HG03571 (cell line): Measurements from ENCODE around the gene MLPH.

Experiments used
- ATAC-seq: cut with Tn5 transposase; IDR thresholded peaks from one replicate; pipeline ENCODE4 v1.9.1; 2021; ENCODE audit not compliant: unreplicated experiment

MLPH gene

GRCh38 chr2:237497009-237497837, 10.2 kb downstream of the MLPH start:
- ATAC-seq, result no peak

- ATAC-seq, result no peak
Measured at GRCh38 chr2:237497838-237498186, 10.8 kb downstream of the MLPH start.

DNA sequence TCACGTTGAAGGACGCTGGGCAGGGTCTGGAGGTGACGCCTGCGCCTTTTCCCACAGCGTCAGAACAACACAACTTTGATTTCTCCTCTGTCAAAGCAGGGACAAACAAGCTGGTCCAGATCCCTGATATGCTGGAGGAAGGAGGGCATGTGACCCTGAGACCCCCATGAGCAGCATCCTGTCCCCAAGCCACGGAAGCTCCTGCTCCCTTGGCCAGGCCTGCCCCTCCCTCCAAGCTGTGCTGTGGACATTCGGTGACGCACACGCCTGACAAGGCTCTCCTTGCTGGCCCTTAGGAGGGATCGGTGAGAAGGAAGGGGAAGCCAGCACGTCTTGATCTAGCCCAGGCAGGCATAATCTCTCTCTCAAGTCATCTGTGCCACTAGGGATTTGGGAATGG, 11.3 kb downstream of the MLPH start:
- no peak for ATAC-seq

DNA sequence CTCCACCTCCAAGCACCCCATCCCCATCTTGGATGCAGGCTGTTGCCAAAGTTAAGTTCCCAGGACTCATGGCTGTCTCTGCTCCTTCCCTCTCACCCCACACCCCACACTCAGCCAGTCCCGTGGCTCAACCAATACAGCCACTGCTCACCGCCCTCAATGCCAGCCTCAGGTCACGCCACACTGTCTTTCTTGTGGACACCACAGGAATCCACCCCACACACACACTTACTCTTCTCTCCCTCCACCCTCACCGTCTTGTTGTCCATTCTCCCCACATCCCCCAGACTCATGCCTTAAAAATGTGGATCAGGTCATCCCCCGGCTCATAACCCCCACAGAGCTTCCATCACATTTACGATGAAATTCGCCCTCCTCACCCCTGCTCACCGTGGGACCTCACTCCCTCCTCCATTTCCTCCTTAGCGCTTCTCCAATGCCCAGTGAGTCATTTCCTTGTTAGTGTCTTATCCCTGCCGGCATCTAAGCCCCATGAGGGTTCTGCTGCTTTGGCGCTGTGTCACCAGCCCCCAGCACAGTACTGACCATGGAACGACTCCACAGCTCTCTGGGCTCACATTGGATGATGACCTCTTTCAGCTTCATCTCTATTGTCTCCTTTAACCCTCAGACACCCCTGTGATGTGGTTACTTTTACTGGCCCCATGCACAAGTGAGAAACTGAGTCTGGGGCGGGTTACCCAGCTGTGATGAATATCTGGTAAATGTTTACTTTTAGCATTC, 13.8 kb downstream of the MLPH start:
- ATAC-seq, result no peak

GRCh38 chr2:237501892-237502513, 15.0 kb downstream of the MLPH start:
- no peak for ATAC-seq

DNA sequence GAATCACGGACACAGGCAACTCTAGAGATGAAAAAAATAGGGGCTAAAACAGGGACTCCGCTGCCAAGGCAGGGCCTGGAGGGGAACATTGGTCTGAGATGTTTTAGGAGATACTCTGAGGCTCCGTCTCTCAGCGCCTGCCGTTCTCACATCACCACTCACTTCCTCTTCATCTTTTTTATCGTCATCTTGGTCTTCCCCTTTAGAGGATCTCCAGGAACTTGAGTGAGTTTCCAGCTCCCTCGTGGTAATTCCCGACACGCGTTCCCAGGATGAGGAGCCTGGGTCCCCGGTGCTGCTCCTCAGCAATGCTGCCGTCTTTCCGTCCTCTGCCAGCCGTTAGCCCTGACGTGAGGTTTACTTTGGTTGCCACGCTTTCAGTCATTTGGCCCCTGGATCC, 16.1 kb downstream of the MLPH start:
- ATAC-seq, result no peak

- ATAC-seq, result no peak
Measured at GRCh38 chr2:237505188-237505939, 18.3 kb downstream of the MLPH start.

DNA sequence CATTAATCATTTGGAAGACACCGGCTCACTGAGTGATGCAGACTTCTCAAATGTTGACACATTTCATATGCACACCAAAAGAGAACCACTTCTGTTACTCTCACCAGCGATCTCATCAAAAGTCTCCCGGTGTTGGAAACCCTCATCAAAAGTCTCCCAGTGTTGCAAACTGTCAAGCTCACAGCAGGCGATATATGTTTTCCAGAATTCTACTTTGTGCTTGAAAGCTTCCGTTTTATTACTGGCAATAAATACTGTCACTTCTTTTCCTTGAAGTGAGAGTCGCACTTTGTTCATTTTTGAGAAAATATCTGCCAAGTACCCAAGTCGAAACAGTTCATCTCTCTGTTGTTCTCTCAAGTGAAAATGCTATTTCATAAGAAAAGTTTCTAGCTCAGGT, 20.5 kb downstream of the MLPH start:
- ATAC-seq, result no peak

DNA sequence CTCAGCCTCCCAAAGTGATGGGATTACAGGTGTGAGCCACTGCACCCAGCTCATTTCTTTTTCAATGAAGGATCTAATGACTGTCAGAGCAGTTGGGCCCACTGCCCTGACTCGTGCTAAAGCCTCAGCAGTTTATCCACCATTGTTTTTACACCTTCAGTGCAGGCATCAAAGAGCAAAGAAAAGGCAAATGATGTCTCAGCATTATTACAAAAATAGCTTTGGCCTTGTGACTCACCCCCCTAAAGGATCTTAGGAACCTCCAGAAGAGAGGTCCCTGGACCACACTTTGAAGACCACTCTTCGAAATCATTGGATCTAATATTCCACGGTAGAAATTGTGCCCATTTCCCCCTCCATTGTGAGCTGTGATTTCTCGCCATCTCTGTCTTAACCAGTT, 21.3 kb downstream of the MLPH start:
- no peak for ATAC-seq

- ATAC-seq, result no peak
Measured at GRCh38 chr2:237509151-237509550, 22.1 kb downstream of the MLPH start.

- ATAC-seq, result no peak
Measured at GRCh38 chr2:237509905-237510304, 22.9 kb downstream of the MLPH start.

- ATAC-seq, result no peak
Measured at GRCh38 chr2:237510502-237511217, 23.6 kb downstream of the MLPH start.

DNA sequence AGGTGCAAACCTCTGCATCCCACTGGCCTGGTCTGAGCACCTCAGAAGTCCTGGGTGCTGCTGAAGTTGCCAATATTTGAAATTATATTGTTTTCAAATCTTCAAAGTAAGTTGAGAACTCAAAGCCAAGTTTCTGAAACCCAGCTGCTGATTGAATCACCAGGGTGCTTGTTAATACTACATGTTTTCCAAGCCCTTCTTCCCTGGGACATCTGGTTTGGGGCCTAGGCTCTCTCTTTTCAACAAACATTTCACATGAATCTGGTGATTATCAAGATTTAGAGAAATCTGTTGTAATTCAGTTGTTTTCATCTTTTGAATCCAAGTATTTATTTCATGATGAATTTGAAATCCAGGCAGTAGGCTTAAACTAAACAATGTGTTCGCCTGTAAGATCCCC, 24.4 kb downstream of the MLPH start:
- no peak for ATAC-seq

DNA sequence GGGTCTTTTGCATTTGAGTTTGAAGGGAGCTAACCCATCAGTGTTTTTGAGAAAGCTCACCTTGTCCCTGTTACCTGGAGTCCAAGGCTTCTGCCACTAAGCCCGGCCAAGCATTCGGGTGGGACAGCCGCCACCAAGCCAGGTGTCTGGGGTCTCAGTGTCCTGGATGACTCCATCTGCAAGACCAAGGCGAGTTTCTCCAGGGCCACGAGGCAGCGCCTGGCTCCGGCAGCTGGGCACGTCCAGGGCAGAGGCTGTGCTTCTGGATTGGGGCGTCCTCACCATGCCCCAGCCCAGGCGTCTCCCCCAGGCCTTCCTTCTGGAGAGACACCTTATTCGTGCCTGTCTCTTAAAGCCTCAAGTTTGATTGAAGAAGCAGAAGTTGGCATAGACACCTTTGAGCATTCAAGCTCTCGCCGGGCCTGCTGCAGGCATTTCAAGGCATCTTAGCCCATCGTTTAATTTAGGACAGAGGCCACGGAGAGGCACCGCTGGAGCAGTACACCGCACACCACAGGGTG, 24.9 kb downstream of the MLPH start:
- no peak for ATAC-seq

GRCh38 chr2:237512774-237513466, 25.9 kb downstream of the MLPH start:
- ATAC-seq, result peak; percentile 71

DNA sequence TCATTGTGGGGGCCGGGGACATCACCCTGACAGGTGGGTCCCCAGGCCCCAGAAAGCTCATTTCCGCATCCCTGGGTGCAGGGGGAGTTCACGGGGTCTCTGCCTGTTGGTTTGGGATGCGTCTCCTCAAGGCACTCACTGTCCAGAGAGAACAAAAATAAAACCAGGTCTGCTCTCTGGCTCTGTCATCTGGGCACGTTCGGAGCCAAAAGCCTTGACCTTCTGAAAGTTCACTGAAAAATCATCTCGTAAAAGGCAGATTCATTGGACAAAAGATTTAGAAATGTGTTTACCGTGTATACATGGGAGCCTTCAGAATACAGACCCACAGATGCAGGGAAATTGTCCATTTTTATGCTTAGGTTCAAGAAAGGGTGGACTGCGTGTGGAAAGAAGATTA, 26.6 kb downstream of the MLPH start:
- ATAC-seq, result no peak

DNA sequence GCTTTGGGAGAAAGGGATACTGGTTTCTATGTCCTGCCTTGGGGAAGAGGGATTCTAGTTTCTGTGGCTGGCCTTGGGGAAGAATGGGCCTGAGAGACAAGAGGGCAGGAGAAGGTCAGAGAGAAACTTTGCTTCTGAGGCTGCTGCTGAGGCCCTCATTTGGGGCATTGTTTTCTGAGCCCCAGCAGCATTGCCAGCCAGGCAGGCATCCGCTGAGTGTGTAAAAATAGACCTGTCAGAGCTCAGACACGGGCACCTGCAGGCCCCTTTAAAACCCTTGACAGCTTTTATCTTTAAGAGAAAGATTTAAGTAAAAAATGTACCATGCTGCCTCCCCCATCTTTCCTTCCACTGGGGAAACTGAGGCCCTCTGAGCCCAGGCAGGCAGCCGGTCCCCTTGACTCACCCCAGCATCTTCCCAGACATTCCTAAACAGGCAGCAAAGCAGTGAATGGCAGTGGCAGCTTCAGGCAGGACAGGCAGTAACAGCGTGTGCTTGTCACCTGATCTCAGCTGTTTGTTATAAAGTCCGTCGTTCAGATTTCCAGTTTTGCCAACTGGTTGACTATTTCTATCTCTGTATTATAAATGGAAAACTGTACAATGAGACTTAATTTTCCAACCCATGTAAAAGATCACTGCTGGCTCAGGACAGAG, 27.6 kb downstream of the MLPH start:
- ATAC-seq, result no peak

DNA sequence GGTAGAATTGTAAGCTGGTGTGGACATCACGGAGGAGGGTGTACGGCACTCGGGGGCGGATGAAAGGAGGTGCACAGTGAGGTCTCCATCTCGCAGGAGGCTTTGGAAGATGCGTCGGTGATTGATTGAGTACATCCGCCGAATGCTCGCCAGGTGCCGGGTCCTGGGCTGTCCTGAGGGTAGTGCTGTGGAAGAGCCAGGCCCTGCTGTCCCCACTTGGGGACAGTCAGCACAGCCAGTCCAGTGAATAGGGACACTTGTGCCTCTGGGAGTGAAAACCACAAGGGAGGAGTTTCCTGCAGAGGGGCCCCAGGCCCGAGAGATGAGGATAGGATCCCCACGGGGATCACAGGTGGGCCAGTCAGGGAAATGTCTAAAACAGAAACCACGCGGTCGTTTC, 28.1 kb downstream of the MLPH start:
- ATAC-seq, result no peak

GRCh38 chr2:237515621-237516275, 28.7 kb downstream of the MLPH start:
- ATAC-seq, result no peak
